Measurements from ENCODE around the gene NLK.
"Not testable (repeated sequence)": the region's sequence is repeated elsewhere in the genome, so short reads cannot be mapped to it uniquely, and the experiment has no call there.

Gene NLK

DNA sequence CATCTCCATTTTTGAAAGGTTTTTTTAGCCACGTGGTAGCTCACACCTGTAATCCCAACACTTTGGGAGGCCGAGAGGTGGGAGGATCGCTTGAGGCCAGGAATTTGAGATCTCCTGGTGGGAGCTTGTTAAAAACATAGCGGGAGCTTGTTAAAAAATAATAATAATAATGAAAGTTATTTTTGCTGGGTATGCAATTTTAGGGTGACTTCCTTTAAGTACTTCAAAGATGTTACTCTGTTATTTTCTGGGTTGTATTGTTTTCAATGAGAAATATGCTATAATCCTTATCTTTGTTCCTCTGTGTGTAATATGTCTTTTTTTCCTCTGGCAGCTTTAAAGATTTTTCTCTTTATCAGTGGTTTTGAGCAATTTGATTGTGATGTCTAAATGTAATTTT lies 48.1 kb downstream of the NLK start:
- no peak for DNase-seq (ENCODE audit: low read depth)
- H3K4me3 ChIP-seq (ENCODE audit: control insufficient read depth, low read depth, low read length), result no peak overlapping the region
- TF ChIP-seq, protein P1, sequence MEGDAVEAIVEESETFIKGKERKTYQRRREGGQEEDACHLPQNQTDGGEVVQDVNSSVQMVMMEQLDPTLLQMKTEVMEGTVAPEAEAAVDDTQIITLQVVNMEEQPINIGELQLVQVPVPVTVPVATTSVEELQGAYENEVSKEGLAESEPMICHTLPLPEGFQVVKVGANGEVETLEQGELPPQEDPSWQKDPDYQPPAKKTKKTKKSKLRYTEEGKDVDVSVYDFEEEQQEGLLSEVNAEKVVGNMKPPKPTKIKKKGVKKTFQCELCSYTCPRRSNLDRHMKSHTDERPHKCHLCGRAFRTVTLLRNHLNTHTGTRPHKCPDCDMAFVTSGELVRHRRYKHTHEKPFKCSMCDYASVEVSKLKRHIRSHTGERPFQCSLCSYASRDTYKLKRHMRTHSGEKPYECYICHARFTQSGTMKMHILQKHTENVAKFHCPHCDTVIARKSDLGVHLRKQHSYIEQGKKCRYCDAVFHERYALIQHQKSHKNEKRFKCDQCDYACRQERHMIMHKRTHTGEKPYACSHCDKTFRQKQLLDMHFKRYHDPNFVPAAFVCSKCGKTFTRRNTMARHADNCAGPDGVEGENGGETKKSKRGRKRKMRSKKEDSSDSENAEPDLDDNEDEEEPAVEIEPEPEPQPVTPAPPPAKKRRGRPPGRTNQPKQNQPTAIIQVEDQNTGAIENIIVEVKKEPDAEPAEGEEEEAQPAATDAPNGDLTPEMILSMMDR (conservative IDR thresholded peaks at IDR 0.05; ENCODE audit: control insufficient read depth, insufficient read depth, low read depth, low read length), result no peak

DNA sequence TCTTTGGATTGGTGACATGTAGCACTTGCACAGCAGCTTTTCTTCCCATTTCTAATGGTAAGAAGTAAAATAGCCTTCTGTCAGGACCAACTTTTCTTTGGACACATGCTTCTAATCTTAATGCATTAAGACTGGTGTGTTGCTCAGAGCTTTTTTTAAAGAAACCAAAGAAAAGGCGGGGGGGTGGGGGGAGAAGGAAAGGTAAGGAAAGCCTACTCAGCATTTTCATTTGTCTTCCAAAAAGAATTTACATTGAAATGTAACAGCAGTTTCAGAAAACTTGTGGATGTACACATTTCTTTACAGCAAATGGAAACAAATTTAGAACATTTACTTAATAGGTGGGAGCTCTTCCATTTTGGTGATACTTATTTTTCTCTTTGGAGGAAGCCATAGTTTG lies 49.6 kb downstream of the NLK start:
- H3K4me3 ChIP-seq (ENCODE audit: control insufficient read depth, low read depth, low read length), result no peak overlapping the region
- TF ChIP-seq, protein P1 (conservative IDR thresholded peaks at IDR 0.05; ENCODE audit: control insufficient read depth, insufficient read depth, low read depth, low read length), result no peak
- no peak for DNase-seq (ENCODE audit: low read depth)

DNA sequence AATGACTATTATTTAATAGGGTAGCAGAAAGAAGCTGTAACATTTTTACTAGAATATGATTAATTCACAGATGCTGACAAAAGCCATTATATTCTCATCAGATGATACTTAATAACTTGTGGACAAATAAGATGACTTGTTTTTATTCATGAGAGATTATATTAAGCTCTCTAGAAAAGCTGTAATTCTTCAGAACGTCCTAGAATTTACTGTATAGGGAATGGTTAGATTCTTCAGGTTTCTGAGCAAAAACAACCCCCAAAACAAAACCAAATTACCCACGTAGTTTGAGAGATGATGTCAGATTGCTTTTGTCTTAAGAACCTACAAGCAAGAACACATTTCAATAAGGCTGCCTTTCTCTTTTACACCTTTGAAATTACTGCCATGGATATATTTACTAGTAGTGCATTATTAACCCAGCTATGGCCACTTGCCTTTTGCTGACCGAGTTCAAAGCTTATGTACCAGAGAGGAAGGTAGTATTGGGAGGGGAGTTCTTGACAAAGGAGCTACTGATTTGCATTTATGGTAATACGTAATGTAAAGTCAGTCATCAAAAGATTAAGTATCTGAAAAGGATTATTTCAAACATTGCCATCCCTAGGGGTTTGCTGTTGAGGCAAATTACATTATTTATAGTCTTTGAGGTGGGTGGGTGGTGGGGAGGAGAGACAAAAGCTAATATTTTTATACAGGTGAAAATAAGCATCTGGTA lies 51.7 kb downstream of the NLK start:
- TF ChIP-seq, protein P1 (conservative IDR thresholded peaks at IDR 0.05; ENCODE audit: control insufficient read depth, insufficient read depth, low read depth, low read length), result no peak
- H3K4me3 ChIP-seq (ENCODE audit: control insufficient read depth, low read depth, low read length), result no peak overlapping the region
- DNase-seq (ENCODE audit: low read depth), result no peak

DNA sequence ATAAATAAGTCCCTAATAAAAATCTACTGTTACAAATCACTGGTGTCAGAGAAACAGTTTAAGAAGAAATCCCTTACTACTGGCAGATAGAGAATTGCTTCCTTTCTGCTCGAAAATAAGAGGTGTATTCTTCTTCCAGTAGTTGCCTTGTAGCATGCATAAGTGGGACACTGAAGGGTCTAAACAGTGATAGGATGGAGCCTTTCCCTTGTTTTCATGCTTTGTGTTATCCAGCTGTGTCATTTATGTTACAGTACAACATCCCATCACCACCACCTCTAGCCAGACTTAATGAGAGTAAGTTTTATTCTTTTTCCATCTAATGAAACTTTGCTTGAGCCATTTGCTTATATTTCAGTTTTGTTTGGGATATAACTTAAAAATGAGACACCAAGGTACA lies 54.3 kb downstream of the NLK start:
- DNase-seq (ENCODE audit: low read depth), result no peak
- no peak overlapping the region for H3K4me3 ChIP-seq (ENCODE audit: control insufficient read depth, low read depth, low read length)
- TF ChIP-seq, protein P1 (conservative IDR thresholded peaks at IDR 0.05; ENCODE audit: control insufficient read depth, insufficient read depth, low read depth, low read length), result no peak

DNA sequence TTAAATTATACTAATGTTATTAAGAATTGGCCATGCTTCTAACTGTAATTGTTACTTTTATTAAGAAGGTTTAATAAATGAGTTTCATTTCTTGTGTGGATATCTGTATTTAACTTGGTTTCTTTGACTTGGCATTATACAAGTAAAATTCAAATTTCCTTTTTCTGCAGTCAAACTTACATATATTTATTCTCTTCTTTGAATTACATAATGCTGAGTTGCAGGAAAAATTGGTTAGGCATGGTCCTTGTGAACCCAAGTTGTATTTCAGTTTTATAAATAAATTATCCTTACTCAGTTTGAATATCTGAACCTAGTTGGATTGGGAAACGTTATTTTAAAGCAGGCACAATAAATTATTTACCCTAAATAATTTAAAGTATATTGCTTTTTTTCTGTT lies 54.8 kb downstream of the NLK start:
- no peak for DNase-seq (ENCODE audit: low read depth)
- no peak overlapping the region for H3K4me3 ChIP-seq (ENCODE audit: control insufficient read depth, low read depth, low read length)
- TF ChIP-seq, protein P1 (conservative IDR thresholded peaks at IDR 0.05; ENCODE audit: control insufficient read depth, insufficient read depth, low read depth, low read length), result no peak

DNA sequence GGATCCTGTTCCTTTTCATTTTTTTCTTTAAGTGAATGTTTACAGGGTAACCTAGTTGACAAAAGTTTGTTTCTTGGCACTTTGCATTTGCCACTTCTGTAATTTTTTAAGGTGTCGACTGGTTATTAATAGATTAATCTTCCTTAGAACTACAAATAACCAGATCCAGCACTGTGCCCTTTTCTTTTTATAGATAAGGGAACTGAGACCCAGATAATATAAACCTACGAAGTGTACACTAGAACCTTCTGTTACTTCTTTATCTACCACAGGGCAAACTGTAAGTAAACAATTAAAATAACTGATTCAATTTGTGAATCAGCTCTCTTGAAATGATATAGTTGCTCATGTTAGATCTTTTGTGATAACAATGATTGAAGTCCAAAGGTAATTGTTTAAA lies 55.4 kb downstream of the NLK start:
- no peak for DNase-seq (ENCODE audit: low read depth)
- TF ChIP-seq, protein P1 (conservative IDR thresholded peaks at IDR 0.05; ENCODE audit: control insufficient read depth, insufficient read depth, low read depth, low read length), result no peak
- H3K4me3 ChIP-seq (ENCODE audit: control insufficient read depth, low read depth, low read length), result no peak overlapping the region

DNA sequence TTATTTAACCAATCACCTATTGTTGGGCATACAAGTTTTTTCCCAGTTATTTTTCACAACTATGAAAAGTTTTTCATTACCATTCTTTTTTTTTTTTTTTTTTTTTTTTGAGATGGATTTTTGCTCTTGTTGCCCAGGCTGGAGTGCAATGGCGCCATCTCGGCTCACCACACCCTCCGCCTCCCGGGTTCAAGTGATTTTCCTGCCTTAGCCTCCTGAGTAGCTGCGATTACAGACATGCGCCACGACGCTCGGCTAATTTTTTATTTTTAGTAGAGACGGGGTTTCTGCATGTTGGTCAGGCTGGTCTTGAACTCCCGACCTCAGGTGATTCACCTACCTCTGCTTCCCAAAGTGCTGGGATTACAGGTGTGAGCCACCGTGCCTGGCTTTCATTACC lies 56.1 kb downstream of the NLK start:
- H3K4me3 ChIP-seq (ENCODE audit: control insufficient read depth, low read depth, low read length); DNase-seq (ENCODE audit: low read depth): not testable (repeated sequence)

Measured in fibroblast of mammary gland (primary cell).